Thymus (tissue), 11 donors: ENCODE measurements around the gene SLC12A5. TPM values are rescaled to one million over a fixed set of nuclear protein-coding genes. Genes with fewer than 3 reads are reported as not detected.

Experiments used
- DNase-seq, 9 donors: peaks; one replicate each; pipeline ENCODE4 v3.0.0-alpha.2; 2013; ENCODE audit warnings: low spot score in 9 of 9, low read depth in 6 of 9, missing footprints in 1 of 9
- H3K27ac ChIP-seq, 2 donors: one replicate each; pipeline ENCODE4 v1.5.1; 2013; ENCODE audit warnings: control low read depth in 1 of 2, low read depth in 1 of 2, low read length in 1 of 2, mild to moderate bottlenecking in 1 of 2, moderate library complexity in 1 of 2
- H3K27me3 ChIP-seq, 2 donors: one replicate each; pipeline ENCODE4 v1.5.1; 2013; ENCODE audit warnings: low read length in 1 of 2; ENCODE audit not compliant: control insufficient read depth in 2 of 2, insufficient read depth in 1 of 2
- H3K36me3 ChIP-seq, 2 donors: one replicate each; pipeline ENCODE4 v1.5.1; 2013; ENCODE audit warnings: low read length in 1 of 2, mild to moderate bottlenecking in 1 of 2, moderate library complexity in 1 of 2; ENCODE audit not compliant: control insufficient read depth in 2 of 2, insufficient read depth in 2 of 2
- H3K4me1 ChIP-seq, 2 donors: one replicate each; pipeline ENCODE4 v1.5.1; 2013; ENCODE audit warnings: low read length in 2 of 2; ENCODE audit not compliant: control insufficient read depth in 2 of 2, insufficient read depth in 2 of 2
- H3K4me3 ChIP-seq, 2 donors: one replicate each; pipeline ENCODE4 v1.5.1; 2013; ENCODE audit warnings: low read length in 2 of 2, control low read depth in 1 of 2, mild to moderate bottlenecking in 1 of 2
- H3K9me3 ChIP-seq, 2 donors: one replicate each; pipeline ENCODE4 v1.5.1; 2013; ENCODE audit warnings: low read length in 1 of 2, mild to moderate bottlenecking in 1 of 2; ENCODE audit not compliant: control insufficient read depth in 2 of 2, insufficient read depth in 1 of 2
- WGBS: extraction: QIAGEN DNeasy Blood & Tissue Kit; methylation state at CpG from one replicate; pipeline ENCODE4 v1.1.7; 2013; 5-methylcytosine and 5-hydroxymethylcytosine counted together
- polyA plus RNA-seq: library from polyadenylated mRNA; stranded (reverse); fragments of 200-250 nt; gene quantifications from one replicate; pipeline ENCODE4 v1.2.3, GENCODE V29; 2013
- total RNA-seq: library from RNA; stranded (reverse); fragments of 120-200 nt; gene quantifications from one replicate; pipeline ENCODE4 v1.2.4, GENCODE V29; 2013
- donor health status: healthy.

Gene SLC12A5
- total and polyA plus RNA-seq, 2 donors = 0.90 to 4.0 TPM

DNA sequence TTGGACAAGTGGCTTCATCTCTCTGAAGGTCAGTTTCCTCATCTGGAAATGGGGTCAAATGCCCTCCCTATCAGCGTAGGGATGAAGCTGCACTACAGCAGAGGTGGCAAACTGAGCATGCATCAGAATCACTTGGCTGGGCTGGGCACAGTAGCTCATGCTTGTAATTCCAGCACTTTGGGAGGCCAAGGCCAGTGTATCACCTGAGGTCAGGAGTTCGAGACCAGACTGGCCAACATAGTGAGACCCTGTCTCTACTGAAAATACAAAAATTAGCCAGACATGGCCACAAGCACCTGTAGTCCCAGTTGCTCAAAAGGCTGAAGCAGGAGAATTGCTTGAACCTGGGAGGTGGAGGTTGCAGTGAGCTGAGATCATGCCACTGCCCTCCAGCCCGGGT is 27.0 kb upstream of the SLC12A5 start:
- H3K27me3 ChIP-seq = peaks cover 6 to 62% of the 10 kb centered on the region in 2 donors
- H3K4me1 ChIP-seq = peaks cover 19 to 62% of the 10 kb centered on the region in 2 donors
- H3K9me3 ChIP-seq = no peaks in the 10 kb centered on the region
- H3K27ac ChIP-seq = no peak overlapping the region
- WGBS = 90% methylated on average over 3 of the region's 3 CpGs
- no peak for DNase-seq
- H3K36me3 ChIP-seq = no peaks in the 10 kb centered on the region
- no peak overlapping the region for H3K4me3 ChIP-seq

DNA sequence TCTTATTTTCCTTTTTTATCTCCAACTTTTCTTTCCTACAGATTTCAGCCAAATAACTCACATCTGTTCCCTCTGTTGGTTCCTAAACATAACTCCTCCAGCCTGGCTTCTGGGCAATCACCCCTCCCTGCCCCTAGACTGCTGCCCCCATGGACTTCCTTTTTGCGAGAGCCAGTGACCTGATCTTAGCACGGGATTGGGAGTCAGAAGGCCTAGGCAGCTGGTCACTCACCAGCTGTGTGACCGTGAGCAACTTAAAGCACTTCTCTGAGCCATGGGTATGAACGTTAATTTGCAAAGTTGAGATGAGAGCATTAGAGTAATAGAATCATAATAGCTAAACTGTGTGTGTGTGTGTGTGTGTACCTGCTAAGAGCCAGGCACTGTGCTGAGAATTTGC is 24.8 kb upstream of the SLC12A5 start:
- Histone ChIP-seq H3K9me3 (no peaks in the 10 kb centered on the region), H3K4me3 (no peak overlapping the region), H3K4me1 (peaks cover 20 to 56% of the 10 kb centered on the region in 2 donors), H3K27me3 (peaks cover 16 to 68% of the 10 kb centered on the region in 2 donors), H3K27ac (no peak overlapping the region), H3K36me3 (no peaks in the 10 kb centered on the region)
- no peak for DNase-seq
- WGBS = 18% methylated on average over 4 of the region's 4 CpGs

DNA sequence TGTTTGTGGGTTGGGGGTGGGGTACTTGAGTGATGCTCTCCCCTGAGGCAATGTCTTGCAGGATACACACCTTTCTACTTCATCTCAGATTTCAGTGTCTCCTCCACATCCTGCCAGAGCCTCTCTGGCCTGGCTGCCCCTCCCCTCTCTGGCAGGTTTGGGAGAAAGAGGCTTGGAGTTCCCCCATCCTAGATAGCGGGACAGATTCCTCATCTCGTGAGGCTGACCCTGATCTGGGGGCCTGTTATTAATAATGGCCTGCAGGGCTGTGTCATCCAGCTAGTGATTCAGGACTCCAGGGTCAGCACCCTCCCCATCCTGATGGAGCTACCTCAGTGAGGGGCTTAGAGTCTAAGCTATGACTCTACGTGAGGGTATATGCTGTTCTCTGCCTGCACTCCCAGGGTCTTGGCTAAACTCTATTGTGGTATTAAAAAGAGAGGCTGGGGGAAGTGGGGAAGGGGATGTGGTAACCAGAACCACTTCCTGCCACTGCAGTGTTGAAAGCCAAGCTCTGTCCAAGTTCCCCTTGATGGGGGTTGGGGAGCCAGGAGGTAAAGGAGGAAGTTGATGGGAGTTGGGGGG is 24.0 kb upstream of the SLC12A5 start:
- WGBS = 2% methylated on average over 3 of the region's 3 CpGs
- peak in 1 of 9 donors; percentile 72 for DNase-seq

GRCh38 chr20:46006022-46006705 is 22.9 kb upstream of the SLC12A5 start:
- DNase-seq = no peak
- Histone ChIP-seq H3K36me3 (no peaks in the 10 kb centered on the region), H3K27ac (no peak overlapping the region), H3K27me3 (peaks cover 30 to 72% of the 10 kb centered on the region in 2 donors), H3K9me3 (peaks cover 0 to under 1% of the 10 kb centered on the region in 2 donors), H3K4me1 (peaks cover 14 to 41% of the 10 kb centered on the region in 2 donors), H3K4me3 (no peak overlapping the region)
- 69% methylated on average over 6 of the region's 6 CpGs for WGBS

More for the DNA sequence above, 24.0 kb upstream of the SLC12A5 start:
- Histone ChIP-seq H3K36me3 (no peaks in the 10 kb centered on the region), H3K4me3 (no peak overlapping the region), H3K27ac (peak overlapping the region; percentile 11 to 33), H3K4me1 (peaks cover 20 to 50% of the 10 kb centered on the region in 2 donors), H3K9me3 (no peaks in the 10 kb centered on the region), H3K27me3 (peaks cover 23 to 68% of the 10 kb centered on the region in 2 donors)

GRCh38 chr20:46006964-46007363 is 22.1 kb upstream of the SLC12A5 start:
- 91% methylated on average over 11 of the region's 11 CpGs for WGBS
- H3K27me3 ChIP-seq = peaks cover 38 to 74% of the 10 kb centered on the region in 2 donors
- peaks cover 1 to 8% of the 10 kb centered on the region in 2 donors for H3K9me3 ChIP-seq
- no peak overlapping the region for H3K27ac ChIP-seq
- no peaks in the 10 kb centered on the region for H3K36me3 ChIP-seq
- H3K4me1 ChIP-seq = peaks cover 14 to 37% of the 10 kb centered on the region in 2 donors
- no peak for DNase-seq
- H3K4me3 ChIP-seq = no peak overlapping the region

DNA sequence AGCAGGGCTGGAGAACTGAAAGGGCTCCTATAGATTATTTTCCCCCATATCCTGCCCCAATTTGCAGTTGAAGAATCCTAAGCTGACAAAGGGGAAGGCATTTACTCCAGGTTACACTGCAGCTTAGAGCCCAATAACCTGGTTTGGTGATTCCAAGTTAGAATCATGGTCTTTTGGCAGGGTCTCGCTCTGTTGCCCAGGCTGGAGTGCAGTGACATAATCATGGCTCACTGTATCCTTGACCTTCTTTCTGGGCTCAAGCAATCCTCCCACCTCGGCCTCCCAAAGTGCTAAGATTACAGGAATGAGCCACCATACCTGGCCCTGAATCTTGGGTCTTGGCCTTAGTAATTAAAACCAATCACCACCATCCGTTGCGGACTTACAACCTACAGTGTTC is 21.3 kb upstream of the SLC12A5 start:
- Histone ChIP-seq H3K27ac (no peak overlapping the region), H3K36me3 (no peaks in the 10 kb centered on the region), H3K4me3 (no peak overlapping the region), H3K4me1 (peaks cover 14 to 35% of the 10 kb centered on the region in 2 donors), H3K27me3 (peaks cover 45 to 78% of the 10 kb centered on the region in 2 donors), H3K9me3 (peaks cover 1 to 12% of the 10 kb centered on the region in 2 donors)
- WGBS = 84% methylated on average over 4 of the region's 4 CpGs
- no peak for DNase-seq

- Histone ChIP-seq H3K4me1 (peaks cover 11 to 35% of the 10 kb centered on the region in 2 donors), H3K36me3 (no peaks in the 10 kb centered on the region), H3K9me3 (peaks cover 1 to 14% of the 10 kb centered on the region in 2 donors), H3K27ac (no peak overlapping the region), H3K4me3 (no peak overlapping the region), H3K27me3 (peaks cover 58 to 92% of the 10 kb centered on the region in 2 donors)
- no peak for DNase-seq
- 44% methylated on average over 20 of the region's 20 CpGs for WGBS
Measured at GRCh38 chr20:46009816-46010215, 19.2 kb upstream of the SLC12A5 start.

DNA sequence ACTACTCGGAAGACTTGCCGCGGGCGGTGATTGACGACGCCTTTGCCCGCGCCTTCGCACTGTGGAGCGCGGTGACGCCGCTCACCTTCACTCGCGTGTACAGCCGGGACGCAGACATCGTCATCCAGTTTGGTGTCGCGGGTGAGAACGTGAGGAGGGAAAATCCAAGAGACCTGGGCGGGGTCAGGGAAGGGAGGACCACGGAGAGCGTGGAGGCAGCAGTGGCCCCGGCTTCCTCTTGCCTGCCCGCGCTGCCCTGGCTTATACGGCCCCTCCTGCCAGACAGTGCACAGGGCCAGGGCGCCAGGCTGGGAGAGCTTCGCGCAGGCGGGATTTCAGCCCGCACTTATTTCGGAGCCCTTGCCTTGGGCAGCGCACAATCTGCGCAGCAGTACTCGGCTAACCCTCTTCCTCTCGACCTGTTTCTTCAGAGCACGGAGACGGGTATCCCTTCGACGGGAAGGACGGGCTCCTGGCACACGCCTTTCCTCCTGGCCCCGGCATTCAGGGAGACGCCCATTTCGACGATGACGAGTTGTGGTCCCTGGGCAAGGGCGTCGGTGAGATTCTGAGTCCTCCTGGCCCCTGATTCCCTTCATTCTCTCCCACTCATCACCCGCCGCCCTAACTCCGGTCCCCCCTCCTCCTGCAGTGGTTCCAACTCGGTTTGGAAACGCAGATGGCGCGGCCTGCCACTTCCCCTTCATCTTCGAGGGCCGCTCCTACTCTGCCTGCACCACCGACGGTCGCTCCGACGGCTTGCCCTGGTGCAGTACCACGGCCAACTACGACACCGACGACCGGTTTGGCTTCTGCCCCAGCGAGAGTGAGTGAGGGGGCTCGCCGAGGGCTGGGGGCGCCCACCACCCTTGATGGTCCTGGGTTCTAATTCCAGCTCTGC is 18.3 kb upstream of the SLC12A5 start:
- no peak overlapping the region for H3K4me3 ChIP-seq
- peaks cover 58 to 88% of the 10 kb centered on the region in 2 donors for H3K27me3 ChIP-seq
- no peaks in the 10 kb centered on the region for H3K36me3 ChIP-seq
- H3K27ac ChIP-seq = no peak overlapping the region
- H3K4me1 ChIP-seq = peaks cover 3 to 26% of the 10 kb centered on the region in 2 donors
- peaks cover 1 to 14% of the 10 kb centered on the region in 2 donors for H3K9me3 ChIP-seq
- WGBS = 7% methylated on average over 74 of the region's 74 CpGs
- peak in 1 of 9 donors; percentile 26 for DNase-seq
